GM12878 (cell line): ENCODE data around the gene EDNRB. TPM values are rescaled to one million over a fixed set of nuclear protein-coding genes. Genes with fewer than 3 reads are reported as not detected.
A peak's percentile ranks its signal among the peaks of the same experiment; 100 is the strongest.

Source experiments
- ATF3 ChIP-seq: IDR thresholded peaks from 2 replicates; pipeline ENCODE4 v1.6.1; 2011; ENCODE audit warnings: low read depth, mild to moderate bottlenecking, low read length, moderate library complexity, borderline replicate concordance; ENCODE audit errors: extremely low read depth
- ATF7 ChIP-seq: fragments of 450-650 bp; IDR thresholded peaks from 2 replicates; pipeline ENCODE4 v1.6.1; 2016; ENCODE audit warnings: low read depth, mild to moderate bottlenecking
- BMI1 ChIP-seq: fragments of 450-650 bp; IDR thresholded peaks from 2 replicates; pipeline ENCODE4 v1.6.1; 2016; ENCODE audit warnings: mild to moderate bottlenecking, moderate library complexity, borderline replicate concordance
- CBFB ChIP-seq: IDR thresholded peaks from 2 replicates; pipeline ENCODE4 v1.6.1; 2016; ENCODE audit warnings: antibody characterized with exemption, low read depth
- CBX5 ChIP-seq: sonication (generic); IDR thresholded peaks from 2 replicates; pipeline ENCODE4 v1.6.1; 2016; ENCODE audit warnings: low read depth, moderate library complexity, mild to moderate bottlenecking, inconsistent platforms
- CHD1 ChIP-seq: IDR thresholded peaks from 2 replicates; pipeline ENCODE4 v1.6.1; 2012; ENCODE audit warnings: low read depth, low read length, improper control_type of control experiment
- CHD2 ChIP-seq: IDR thresholded peaks from 2 replicates; pipeline ENCODE4 v1.6.1; 2011; ENCODE audit warnings: low read depth, low read length, improper control_type of control experiment, borderline replicate concordance
- ETV6 ChIP-seq, 2 experiments: fragments of 450-650 bp in 1 of 2; IDR thresholded peaks in 1 of 2; conservative IDR thresholded peaks in 1 of 2; 2 replicates each; pipeline ENCODE4 v1.6.1; 2014; ENCODE audit warnings: antibody characterized with exemption in 1 of 2, borderline replicate concordance in 1 of 2, low read depth in 1 of 2, mild to moderate bottlenecking in 1 of 2, moderate library complexity in 1 of 2
- HDAC6 ChIP-seq: fragments of 200-600 bp; sonication (generic); IDR thresholded peaks from one replicate; pipeline ENCODE4 v1.8.0; 2017; ENCODE audit warnings: antibody characterized with exemption; ENCODE audit not compliant: unreplicated experiment
- IRF5 ChIP-seq: fragments of 450-650 bp; IDR thresholded peaks from 2 replicates; pipeline ENCODE4 v1.6.1; 2017; ENCODE audit warnings: borderline replicate concordance
- KAT2A ChIP-seq: conservative IDR thresholded peaks from 2 replicates; pipeline ENCODE4 v1.6.1; 2011; ENCODE audit warnings: low read depth, low read length; ENCODE audit not compliant: control insufficient read depth
- MAX ChIP-seq: IDR thresholded peaks from 2 replicates; pipeline ENCODE4 v1.6.1; 2012; ENCODE audit warnings: low read depth, low read length, improper control_type of control experiment
- MTA3 ChIP-seq: IDR thresholded peaks from 2 replicates; pipeline ENCODE4 v1.6.1; 2012; ENCODE audit warnings: low read length, inconsistent platforms, borderline replicate concordance
- NKRF ChIP-seq: fragments of 450-650 bp; conservative IDR thresholded peaks from 2 replicates; pipeline ENCODE4 v1.6.1; 2017; ENCODE audit warnings: mild to moderate bottlenecking, moderate library complexity
- PBX3 ChIP-seq: IDR thresholded peaks from 2 replicates; pipeline ENCODE4 v1.6.1; 2011; ENCODE audit warnings: mild to moderate bottlenecking, low read depth, low read length, moderate library complexity; ENCODE audit not compliant: insufficient replicate concordance
- RB1 ChIP-seq: fragments of 450-650 bp; formaldehyde crosslinking; IDR thresholded peaks from 2 replicates; pipeline ENCODE4 v1.6.1; 2017; ENCODE audit warnings: mild to moderate bottlenecking, borderline replicate concordance
- SPI1 ChIP-seq: IDR thresholded peaks from 2 replicates; pipeline ENCODE4 v1.6.1; 2011; ENCODE audit warnings: low read depth, mild to moderate bottlenecking, low read length, moderate library complexity, borderline replicate concordance; ENCODE audit not compliant: insufficient read depth
- TARDBP ChIP-seq: IDR thresholded peaks from 2 replicates; pipeline ENCODE4 v1.6.1; 2016; ENCODE audit warnings: borderline replicate concordance
- WRNIP1 ChIP-seq: IDR thresholded peaks from 2 replicates; pipeline ENCODE4 v1.6.1; 2011; ENCODE audit warnings: low read depth, low read length, improper control_type of control experiment, borderline replicate concordance
- ZBED1 ChIP-seq: IDR thresholded peaks from 2 replicates; pipeline ENCODE4 v1.6.1; 2016; ENCODE audit warnings: borderline replicate concordance
- ZNF217 ChIP-seq: fragments of 450-650 bp; IDR thresholded peaks from 2 replicates; pipeline ENCODE4 v1.6.1; 2017; ENCODE audit warnings: antibody characterized with exemption, mild to moderate bottlenecking
- ZSCAN29 ChIP-seq: fragments of 450-650 bp; IDR thresholded peaks from 2 replicates; pipeline ENCODE4 v1.6.1; 2017; ENCODE audit warnings: mild to moderate bottlenecking, moderate library complexity
- polyA plus RNA-seq, 11 experiments: library from polyadenylated mRNA; depleted of rRNA in 4 of 11; unstranded in 6 of 11; stranded (reverse) in 5 of 11; fragments of >200 nt; fragmentation: Nextera tagmentation in 4 of 11; fragmentation: Illumina TruSeq in 1 of 11; extraction: Ambion mirVana in 4 of 11; extraction: Trizol in 1 of 11; gene quantifications; 1 replicate in 1 of 11; 2 replicates in 10 of 11; pipeline versions ENCODE4 v1.2.1 to v1.2.3, GENCODE V29; 2011 to 2016; ENCODE audit warnings: inconsistent platforms in 2 of 11, missing spikeins in 2 of 11, low read depth in 1 of 11
- total RNA-seq, 4 experiments: library from RNA; depleted of rRNA in 3 of 4; stranded (reverse); fragments of >200 nt in 3 of 4; fragmentation: Illumina TruSeq in 1 of 4; extraction: Trizol in 1 of 4; gene quantifications; 2 replicates each; pipeline versions ENCODE4 v1.2.1 to v1.2.3, GENCODE V29; 2013 to 2021

EDNRB gene
- total and polyA plus RNA-seq, 10 of the 15 experiments (the other 5 are each of a cell fraction or from before 2014, with no cell fraction given): not detected

GRCh38 chr13:77928909-77929308, 10.3 kb upstream of the EDNRB start (continued):
- TF ChIP-seq MAX: no peak
- TF ChIP-seq HDAC6: no peak
- no peak for TF ChIP-seq ATF3
- TF ChIP-seq BMI1: no peak
- no peak for TF ChIP-seq NKRF
- peak; percentile 64 for TF ChIP-seq ATF7
- no peak; the same call in 1 of the 2 replicates for TF ChIP-seq ZBED1
- no peak for TF ChIP-seq SPI1
- no peak for TF ChIP-seq MTA3
- no peak for TF ChIP-seq TARDBP
- no peak for TF ChIP-seq IRF5
- peak; percentile 70 for TF ChIP-seq PBX3
- no peak for TF ChIP-seq ZSCAN29
- no peak for TF ChIP-seq ZNF217
- TF ChIP-seq CHD2: no peak; the same call in 1 of the 2 replicates
- TF ChIP-seq CHD1: no peak
- no peak for TF ChIP-seq WRNIP1
- no peak for TF ChIP-seq CBX5
- peak in 1 of 2 experiments; percentile 79; a peak in 1 of 4 replicates for TF ChIP-seq ETV6 (conservative IDR thresholded peaks at IDR 0.05 in 1 of 2, IDR thresholded peaks at IDR 0.05 in 1 of 2; ENCODE audit: borderline replicate concordance in 1 of 2, low read depth in 1 of 2)
- no peak for TF ChIP-seq CBFB
- TF ChIP-seq KAT2A: no peak
- TF ChIP-seq RB1: no peak
